AG04450 (cell line): Measurements from ENCODE around the gene RAB4A. TPM values are rescaled to one million over a fixed set of nuclear protein-coding genes. Genes with fewer than 3 reads are reported as not detected.

ENCODE experiments used
- CTCF ChIA-PET: fragments of 300-600, 350-600 bp; formaldehyde crosslinking; extraction: SDS; loops from one replicate; lab custom pipeline; 2022; ENCODE audit warnings: antibody characterized with exemption, inconsistent platforms; lab: Charles Lee
- POLR2A ChIA-PET: fragments of 350-600 bp; formaldehyde crosslinking; extraction: SDS; loops from one replicate; lab custom pipeline; 2021; ENCODE audit warnings: antibody characterized with exemption, inconsistent platforms; lab: Yijun Ruan, JAX
- DNase-seq: peaks from one replicate; pipeline ENCODE4 v3.0.0-alpha.2; 2011; ENCODE audit warnings: low read depth, low spot score
- H3K27ac ChIP-seq: one replicate; pipeline ENCODE4 v1.5.1; 2012; ENCODE audit warnings: low read depth, low read length, control low read depth
- H3K27me3 ChIP-seq: one replicate; pipeline ENCODE4 v1.6.0; 2012; ENCODE audit warnings: low read length; ENCODE audit not compliant: control insufficient read depth, insufficient read depth
- H3K4me3 ChIP-seq: 2 replicates; pipeline ENCODE4 v1.5.1; 2011; ENCODE audit warnings: mild to moderate bottlenecking, low read depth, low read length, control low read depth
- H3K9me3 ChIP-seq: 2 replicates; pipeline ENCODE4 v1.5.1; 2012; ENCODE audit warnings: low read length; ENCODE audit not compliant: control insufficient read depth, insufficient read depth
- CTCF ChIP-seq: IDR thresholded peaks from 2 replicates; pipeline ENCODE4 v1.5.1; 2011; ENCODE audit warnings: low read depth, low read length, control low read depth, inconsistent platforms
- polyA minus RNA-seq: library from RNA; depleted of rRNA, polyadenylated mRNA; stranded (reverse); fragments of >200 nt; gene quantifications from 2 replicates; pipeline ENCODE4 v1.2.3, GENCODE V29; 2011; rRNA and poly(A)+ RNA removed
- polyA plus RNA-seq: library from polyadenylated mRNA; depleted of rRNA; stranded (reverse); fragments of >200 nt; gene quantifications from 2 replicates; pipeline ENCODE4 v1.2.3, GENCODE V29; 2011; rRNA removed

The RAB4A gene
- polyA plus RNA-seq (33.5 and 50.6 TPM in 2 replicates), polyA minus RNA-seq (8.4 and 14.5 TPM in 2 replicates)

GRCh38 chr1:229270547-229271447 is at the start of gene RAB4A:
TSS of gene RAB4A (plus strand) at chr1:229271111. CDS start at chr1:229271340, 229 bp downstream.
- H3K27ac ChIP-seq = peak within 1 kb of the TSS; percentile 3
- CTCF ChIA-PET = no interaction called here
- no peak for TF ChIP-seq CTCF
- H3K4me3 ChIP-seq = peak within 1 kb of the TSS; percentile 68
- no peaks in the 10 kb centered on the region for H3K27me3 ChIP-seq
- DNase-seq = peak; percentile 54
- POLR2A ChIA-PET = interaction anchor here (0.8 to 1.1 kb wide), 5 partner anchors 10 to 238 kb away, joined by 3 read pairs; partner anchors contain the start of gene NUP133
- H3K9me3 ChIP-seq = peaks cover 11% of the 10 kb centered on the region

GRCh38 chr1:229222081-229222480 is 48.8 kb upstream of the RAB4A start:
- TF ChIP-seq CTCF = no peak
- CTCF ChIA-PET = no interaction called here
- no peak overlapping the region for H3K4me3 ChIP-seq
- no peaks in the 10 kb centered on the region for H3K9me3 ChIP-seq
- POLR2A ChIA-PET = no interaction called here
- H3K27ac ChIP-seq = no peak overlapping the region
- DNase-seq = no peak
- no peaks in the 10 kb centered on the region for H3K27me3 ChIP-seq

- no peaks in the 10 kb centered on the region for H3K9me3 ChIP-seq
- ChIA-PET POLR2A (no interaction called here), CTCF (interaction anchor here (0.6 kb wide), 1 partner anchor 14 kb away, joined by 3 read pairs; no protein-coding TSS in a partner anchor)
- DNase-seq = no peak
- H3K4me3 ChIP-seq = no peak overlapping the region
- no peak overlapping the region for H3K27ac ChIP-seq
- H3K27me3 ChIP-seq = no peaks in the 10 kb centered on the region
- TF ChIP-seq CTCF = no peak
Measured at GRCh38 chr1:229223498-229223897, 47.4 kb upstream of the RAB4A start.

GRCh38 chr1:229224308-229224707 is 46.6 kb upstream of the RAB4A start:
- H3K27me3 ChIP-seq = peaks cover 5% of the 10 kb centered on the region
- no peak overlapping the region for H3K27ac ChIP-seq
- ChIA-PET CTCF (interaction anchor here (0.6 kb wide), 1 partner anchor 13 kb away, joined by 3 read pairs; no protein-coding TSS in a partner anchor), POLR2A (no interaction called here)
- H3K4me3 ChIP-seq = no peak overlapping the region
- no peak for TF ChIP-seq CTCF
- DNase-seq = no peak
- H3K9me3 ChIP-seq = no peaks in the 10 kb centered on the region

GRCh38 chr1:229225331-229225782 is 45.6 kb upstream of the RAB4A start:
- Histone ChIP-seq H3K9me3 (no peaks in the 10 kb centered on the region), H3K27ac (no peak overlapping the region), H3K27me3 (peaks cover 14% of the 10 kb centered on the region), H3K4me3 (no peak overlapping the region)
- CTCF ChIA-PET = interaction anchor here (0.7 to 3.3 kb wide), 3 partner anchors 10 to 568 kb away, joined by 3 to 16 read pairs (median 13); no protein-coding TSS in a partner anchor
- no peak for TF ChIP-seq CTCF
- POLR2A ChIA-PET = no interaction called here
- no peak for DNase-seq
